ENCODE data around the gene MADCAM1.

- TF ChIP-seq CTCF (conservative IDR thresholded peaks at IDR 0.05; ENCODE audit: low read depth, low read length): no peak
- no peak for TF ChIP-seq EZH2 (IDR thresholded peaks at IDR 0.05; ENCODE audit: borderline replicate concordance, low read depth, low read length, poor library complexity, severe bottlenecking)
Measured at GRCh38 chr19:498511-498891, 2.2 kb downstream of the MADCAM1 start.
